Upper lobe of right lung (tissue), 1 donor: ENCODE results near the gene PLEKHA6. TPM values are rescaled to one million over a fixed set of nuclear protein-coding genes. Genes with fewer than 3 reads are reported as not detected.

Source experiments
- ATAC-seq: fragments of 200-7000 bp; cut with Tn5 transposase; one replicate; pipeline ENCODE4 v1.9.1; 2020; ENCODE audit warnings: mild to moderate bottlenecking, moderate library complexity
- DNase-seq: peaks from one replicate; pipeline ENCODE4 v3.0.0-alpha.2; 2020
- H3K27ac ChIP-seq: fragments of 200-600 bp; one replicate; pipeline ENCODE4 v1.8.0; 2022
- H3K27me3 ChIP-seq: fragments of 200-600 bp; one replicate; pipeline ENCODE4 v1.8.0; 2022; ENCODE audit warnings: mild to moderate bottlenecking
- H3K36me3 ChIP-seq: fragments of 200-600 bp; one replicate; pipeline ENCODE4 v1.8.0; 2022
- H3K4me1 ChIP-seq: fragments of 200-600 bp; one replicate; pipeline ENCODE4 v1.8.0; 2022
- H3K4me3 ChIP-seq: fragments of 200-600 bp; one replicate; pipeline ENCODE4 v1.8.0; 2022; ENCODE audit warnings: mild to moderate bottlenecking
- H3K9me3 ChIP-seq: fragments of 200-600 bp; one replicate; pipeline ENCODE4 v1.8.0; 2022
- CTCF ChIP-seq: fragments of 200-600 bp; IDR thresholded peaks from one replicate; pipeline ENCODE4 v1.8.0; 2022; ENCODE audit warnings: antibody characterized with exemption
- intact Hi-C: fragments of 100-400 bp; cut with DNase I; formaldehyde crosslinking; loops from one replicate; pipeline ENCODE4 v1.11.0; 2022
- total RNA-seq: library from RNA; stranded (reverse); fragmentation: NEBNext Ultra II Directional; extraction: Animal tissue kit (Norgen Biotek cat#: 25700); gene quantifications from one replicate; pipeline ENCODE4 v1.2.1, GENCODE V29; 2021
- donor health status: DM: no; HTN: yes; CAD: no; lungs with severe emphysema.

Gene PLEKHA6
- total RNA-seq, 1 donor from 2014 or later: 7.1 TPM

DNA sequence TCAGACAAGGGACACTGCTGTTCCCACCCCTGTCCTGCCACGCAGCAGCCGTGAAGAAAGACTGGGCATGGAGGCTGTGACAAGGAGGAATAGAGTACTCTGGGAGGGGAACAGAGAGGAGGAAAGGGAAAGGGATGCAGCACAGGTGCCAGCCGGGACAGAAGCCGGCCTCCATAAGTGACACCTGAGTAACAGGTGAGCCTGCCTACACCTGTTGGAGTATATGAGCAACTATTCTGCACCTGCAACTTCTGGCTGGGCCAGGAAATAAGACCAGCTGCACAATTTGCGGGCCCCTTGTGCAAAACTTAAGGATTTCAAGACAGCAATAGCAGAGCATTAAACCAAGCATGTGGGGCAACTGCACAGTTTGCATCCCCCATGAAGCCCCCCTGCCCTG is 73.4 kb downstream of the PLEKHA6 start:
- no peak for TF ChIP-seq CTCF
- ATAC-seq (no peak), DNase-seq (no peak)
- H3K4me1 ChIP-seq: peaks cover 32% of the 10 kb centered on the region
- intact Hi-C loops: no loop called here
- no peaks in the 10 kb centered on the region for H3K36me3 ChIP-seq
- H3K4me3 ChIP-seq: no peak overlapping the region
- peak overlapping the region; percentile 65 for H3K27ac ChIP-seq
- no peaks in the 10 kb centered on the region for H3K27me3 ChIP-seq
- H3K9me3 ChIP-seq: no peaks in the 10 kb centered on the region

DNA sequence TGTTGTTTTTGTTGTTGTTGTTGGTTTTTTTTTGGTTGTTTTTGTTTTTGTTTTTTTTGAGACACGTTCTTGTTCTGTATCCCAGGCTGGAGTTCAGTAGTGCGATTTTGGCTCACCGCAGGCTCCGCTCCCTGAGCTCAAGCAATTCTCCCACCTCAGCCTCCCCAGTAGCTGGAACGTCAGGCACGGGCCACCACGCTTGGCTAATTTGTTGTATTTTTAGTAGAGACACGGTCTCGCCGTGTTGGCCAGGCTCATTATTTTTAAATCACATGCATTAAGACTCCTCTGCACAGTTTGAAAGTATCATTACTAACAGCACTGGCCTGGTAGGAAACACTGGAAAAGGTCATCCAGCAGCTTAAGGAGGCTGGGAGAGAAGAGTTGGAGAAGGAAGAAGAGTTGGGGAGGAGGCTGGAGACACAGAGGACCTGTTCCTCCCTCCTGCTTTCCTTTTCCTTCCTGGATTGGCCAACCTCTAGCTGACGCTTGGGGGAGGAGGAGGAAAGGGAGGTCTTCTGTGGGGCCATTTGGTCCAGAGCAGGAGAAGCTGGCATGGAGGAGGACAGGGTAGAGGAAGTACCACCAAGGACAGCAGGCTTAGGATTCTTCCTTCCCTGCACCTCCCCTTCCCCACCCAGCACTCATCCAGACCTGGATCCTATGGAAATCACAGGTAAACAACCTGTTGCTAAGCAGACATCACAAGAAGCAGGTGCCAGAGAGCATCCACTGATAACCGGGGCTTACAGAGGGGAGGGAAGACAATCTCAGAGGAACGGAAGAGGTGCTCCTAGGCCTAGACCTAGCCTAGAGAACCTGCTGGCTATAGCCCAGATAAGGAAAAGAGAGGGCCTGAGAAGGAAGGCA is 74.1 kb downstream of the PLEKHA6 start:
- Histone ChIP-seq H3K4me3 (no peak overlapping the region), H3K9me3 (no peaks in the 10 kb centered on the region), H3K27ac (peak overlapping the region; percentile 65), H3K27me3 (no peaks in the 10 kb centered on the region), H3K36me3 (no peaks in the 10 kb centered on the region), H3K4me1 (peaks cover 32% of the 10 kb centered on the region)
- no peak for ATAC-seq
- TF ChIP-seq CTCF: no peak
- DNase-seq: no peak
- intact Hi-C loops: no loop called here

- intact Hi-C loops: no loop called here
- no peak overlapping the region for H3K4me3 ChIP-seq
- no peak for TF ChIP-seq CTCF
- no peaks in the 10 kb centered on the region for H3K27me3 ChIP-seq
- DNase-seq: no peak
- H3K36me3 ChIP-seq: no peaks in the 10 kb centered on the region
- no peak for ATAC-seq
- no peaks in the 10 kb centered on the region for H3K9me3 ChIP-seq
- peaks cover 32% of the 10 kb centered on the region for H3K4me1 ChIP-seq
- H3K27ac ChIP-seq: no peak overlapping the region
These were observed 74.8 kb downstream of the PLEKHA6 start for GRCh38 chr1:204284929-204285328.

DNA sequence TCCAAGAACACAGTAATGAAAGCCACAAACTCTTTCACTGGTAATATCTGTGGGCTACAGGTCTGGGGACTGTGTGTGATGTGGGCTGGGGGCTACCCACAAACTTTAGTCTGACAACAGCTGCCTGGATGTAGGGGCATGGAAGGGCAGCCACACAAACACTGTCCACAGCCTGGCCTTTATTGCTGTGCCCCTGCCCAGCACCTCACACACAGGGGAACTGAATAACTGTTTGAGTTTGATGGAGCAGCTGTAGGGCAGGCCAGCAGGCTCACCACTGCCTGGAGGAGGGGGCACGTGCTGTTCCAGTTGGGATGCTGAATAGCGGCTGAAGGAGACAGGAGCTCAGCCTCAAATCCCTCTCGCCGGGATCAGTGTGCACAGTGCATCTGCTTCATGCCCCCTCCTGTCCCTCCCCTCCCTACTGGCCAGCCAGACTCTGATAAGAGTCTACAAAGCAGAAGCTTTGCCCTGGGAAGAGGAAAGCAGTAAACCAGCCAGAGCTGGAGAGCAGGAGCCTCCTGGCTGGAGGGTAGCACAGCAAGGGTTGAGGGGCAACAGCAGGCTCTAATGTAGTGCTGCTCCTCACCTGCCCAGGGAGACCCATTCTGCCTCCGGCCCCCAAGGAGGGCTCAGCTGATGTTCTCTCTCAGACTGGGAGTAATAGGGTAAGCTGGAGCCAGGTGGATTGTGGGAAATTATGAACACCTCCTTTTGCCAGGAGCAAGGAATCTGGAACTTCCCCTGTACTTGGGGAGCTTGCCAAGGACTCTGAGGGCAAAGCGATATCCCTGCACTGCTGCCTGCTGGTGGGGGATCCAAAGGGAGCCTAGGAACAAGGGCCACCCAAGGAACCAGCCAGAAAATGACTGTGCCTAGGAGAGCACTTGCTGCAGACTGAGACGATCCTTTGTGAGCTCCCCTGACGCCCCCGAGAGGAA is 75.7 kb downstream of the PLEKHA6 start:
- ATAC-seq: no peak
- DNase-seq: no peak
- intact Hi-C loops: no loop called here
- no peak for TF ChIP-seq CTCF
- Histone ChIP-seq H3K9me3 (no peaks in the 10 kb centered on the region), H3K27me3 (no peaks in the 10 kb centered on the region), H3K4me3 (no peak overlapping the region), H3K36me3 (no peaks in the 10 kb centered on the region), H3K27ac (no peak overlapping the region), H3K4me1 (peaks cover 30% of the 10 kb centered on the region)

GRCh38 chr1:204282761-204283221 is 76.9 kb downstream of the PLEKHA6 start:
- DNase-seq: no peak
- Histone ChIP-seq H3K9me3 (no peaks in the 10 kb centered on the region), H3K36me3 (no peaks in the 10 kb centered on the region), H3K27ac (no peak overlapping the region), H3K4me1 (peaks cover 23% of the 10 kb centered on the region), H3K27me3 (no peaks in the 10 kb centered on the region), H3K4me3 (no peak overlapping the region)
- no peak for ATAC-seq
- intact Hi-C loops: no loop called here
- no peak for TF ChIP-seq CTCF
